HG03558 (cell line): Measurements from ENCODE around the gene OTOS.

Source experiments
- ATAC-seq: cut with Tn5 transposase; IDR thresholded peaks from one replicate; pipeline ENCODE4 v1.9.1; 2021; ENCODE audit warnings: moderate number of reproducible peaks; ENCODE audit not compliant: unreplicated experiment; ENCODE audit errors: extremely low read depth

OTOS gene

GRCh38 chr2:240126731-240127130 is 13.7 kb downstream of the OTOS start:
- no peak for ATAC-seq

- ATAC-seq: no peak
Measured at GRCh38 chr2:240125742-240126141, 14.7 kb downstream of the OTOS start.

- ATAC-seq: no peak
Measured at GRCh38 chr2:240124651-240125030, 15.8 kb downstream of the OTOS start.

GRCh38 chr2:240123821-240124650 is 16.4 kb downstream of the OTOS start:
- ATAC-seq: no peak

DNA sequence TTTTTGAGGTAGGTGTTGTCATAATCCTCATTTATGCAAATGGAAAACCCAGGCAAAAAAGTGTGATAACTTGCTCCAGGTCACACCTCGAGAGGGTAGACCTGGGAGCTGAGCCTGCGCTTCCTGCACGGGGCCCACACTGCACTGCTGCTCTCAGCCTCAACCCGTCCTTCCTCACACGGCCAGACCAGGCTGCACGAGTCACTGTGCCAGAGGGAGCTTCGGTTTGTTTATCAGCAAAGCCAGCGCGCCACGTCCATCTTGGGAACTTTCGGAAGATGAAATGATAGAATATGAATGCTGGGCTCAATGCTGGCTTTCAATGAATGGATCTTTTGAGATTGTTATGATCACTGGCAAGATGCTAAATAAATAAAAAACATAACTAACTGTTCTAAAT is 18.8 kb downstream of the OTOS start:
- ATAC-seq: no peak

DNA sequence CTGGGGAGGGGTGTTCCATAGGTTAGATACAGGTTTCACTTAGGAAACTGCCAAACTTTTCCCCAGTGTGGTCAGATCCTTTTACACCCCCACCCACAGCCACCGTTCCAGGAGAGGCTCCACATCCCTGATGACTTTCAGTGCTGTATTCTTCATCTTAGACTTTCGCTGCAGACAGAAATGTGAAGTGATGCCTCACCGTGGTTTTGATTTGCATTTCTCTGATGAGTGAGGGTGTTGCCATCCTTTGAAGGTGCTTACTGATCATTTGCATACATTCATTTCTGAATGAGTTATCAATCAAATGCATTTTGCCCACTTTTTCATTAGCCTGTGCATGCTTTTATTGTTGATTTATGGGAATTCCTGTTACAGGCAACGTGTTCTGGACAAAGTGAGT is 19.3 kb downstream of the OTOS start:
- ATAC-seq: no peak

DNA sequence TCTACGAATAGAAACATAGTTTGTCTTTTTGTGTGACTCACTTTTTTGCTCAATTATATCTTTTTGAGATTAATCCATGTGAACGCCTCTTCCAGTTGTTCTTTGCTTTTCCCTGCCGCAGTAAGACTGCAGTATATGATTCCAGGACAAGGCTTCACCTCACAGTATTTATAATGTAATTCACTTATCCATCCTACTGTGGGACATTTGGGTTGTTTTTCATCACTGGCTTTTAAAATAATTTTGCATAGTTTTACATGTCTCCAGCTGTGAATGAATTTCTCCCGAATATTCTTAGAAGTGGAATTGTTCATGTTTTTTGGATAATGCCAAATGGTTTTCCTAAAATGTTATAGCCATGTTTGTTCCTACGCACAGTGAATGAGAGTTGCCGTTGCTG is 26.2 kb downstream of the OTOS start:
- no peak for ATAC-seq

DNA sequence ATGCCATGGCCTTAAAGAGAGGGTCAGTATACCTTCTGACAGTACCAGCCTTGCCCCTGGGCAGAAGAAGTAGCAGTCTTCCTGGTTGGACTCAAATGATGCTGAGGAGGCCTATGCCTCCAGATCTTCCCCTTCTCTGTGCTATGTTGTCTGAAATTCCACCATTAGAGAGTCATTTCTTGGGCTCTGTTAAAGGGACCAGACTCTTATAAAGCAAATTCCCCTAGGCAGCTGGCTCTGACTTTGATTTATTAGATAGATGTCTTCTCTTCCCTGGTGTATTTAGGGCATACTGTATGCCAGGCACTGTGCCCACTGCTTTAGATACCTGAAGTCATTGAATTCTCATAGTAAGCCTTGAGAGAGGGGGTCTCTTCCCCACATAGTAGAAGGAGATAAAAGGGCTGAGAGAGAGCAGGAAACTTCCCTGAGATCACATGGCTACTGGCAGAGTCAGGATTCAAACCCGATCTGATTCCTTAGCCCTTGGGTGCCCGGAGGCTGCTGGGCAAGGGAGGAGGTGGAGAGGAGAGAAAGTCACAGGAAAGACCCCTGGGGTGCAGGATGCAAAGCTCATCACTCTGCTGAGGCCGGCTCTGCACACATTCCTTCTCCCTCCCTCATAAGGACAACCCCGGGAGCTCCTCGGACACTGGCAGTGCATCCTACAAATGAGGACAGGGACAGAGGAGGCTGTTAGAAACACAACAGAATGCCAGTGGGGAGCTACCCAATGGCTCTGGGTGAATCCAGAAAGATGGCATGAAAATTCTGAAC is 27.4 kb downstream of the OTOS start:
- no peak for ATAC-seq

- no peak for ATAC-seq
Measured at GRCh38 chr2:240111253-240111652, 29.2 kb downstream of the OTOS start.

DNA sequence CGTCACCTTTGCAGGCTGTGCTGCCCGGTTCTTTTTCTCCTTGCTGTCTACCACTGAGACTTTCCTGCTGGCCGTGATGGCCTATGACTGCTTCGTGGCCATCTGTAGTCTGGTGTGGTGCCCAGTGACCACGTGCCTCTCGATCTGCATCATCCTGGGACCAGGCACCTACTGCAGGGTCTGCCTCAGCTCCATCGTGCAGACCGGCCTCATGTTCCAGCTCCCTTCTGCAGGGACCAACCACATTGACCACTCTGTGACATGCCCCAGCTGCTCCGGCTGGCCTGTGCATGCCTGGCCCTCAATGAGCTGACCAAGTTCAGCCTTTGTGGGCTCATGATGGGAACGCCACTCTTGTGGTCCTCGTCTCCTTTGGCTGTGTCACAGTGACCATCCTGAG is 31.1 kb downstream of the OTOS start:
- no peak for ATAC-seq

DNA sequence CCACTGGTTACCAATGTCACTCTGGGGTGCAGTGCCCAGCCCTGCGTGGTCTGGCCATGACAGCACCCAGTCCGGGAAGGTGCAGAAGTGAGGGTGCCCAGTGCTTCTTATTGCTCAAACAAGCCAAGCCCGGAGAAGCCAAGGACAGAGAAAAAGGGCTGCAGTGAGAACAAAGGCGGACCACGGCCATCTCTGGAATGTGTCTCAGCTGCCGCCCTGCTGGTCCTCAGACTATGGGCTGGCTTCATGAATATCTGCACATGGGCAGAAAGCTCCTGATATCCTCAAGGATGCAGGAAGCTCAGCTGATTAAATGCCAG is 33.0 kb downstream of the OTOS start:
- ATAC-seq: no peak

GRCh38 chr2:240106765-240107476 is 33.5 kb downstream of the OTOS start:
- ATAC-seq: no peak

DNA sequence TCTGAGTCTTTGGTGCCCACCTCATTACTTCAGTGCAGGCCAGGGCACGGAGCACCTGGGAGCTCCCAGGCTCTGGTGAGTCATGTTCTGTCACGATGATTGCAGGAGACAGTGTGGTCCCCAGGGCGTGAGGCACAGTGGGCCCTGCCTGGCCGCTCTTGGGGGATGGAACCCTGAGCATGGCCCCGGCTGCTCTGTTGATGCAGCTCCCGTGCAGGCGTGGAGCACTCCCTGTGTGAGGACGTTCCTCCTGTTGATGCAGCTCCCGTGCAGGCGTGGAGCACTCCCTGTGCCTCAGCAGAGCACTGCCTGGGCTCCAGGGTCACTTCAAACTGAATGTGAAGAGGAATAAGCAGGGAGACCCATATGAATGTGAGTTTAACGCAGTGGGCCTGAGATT is 34.5 kb downstream of the OTOS start:
- ATAC-seq: no peak

GRCh38 chr2:240103136-240103535 is 37.3 kb downstream of the OTOS start:
- no peak for ATAC-seq

DNA sequence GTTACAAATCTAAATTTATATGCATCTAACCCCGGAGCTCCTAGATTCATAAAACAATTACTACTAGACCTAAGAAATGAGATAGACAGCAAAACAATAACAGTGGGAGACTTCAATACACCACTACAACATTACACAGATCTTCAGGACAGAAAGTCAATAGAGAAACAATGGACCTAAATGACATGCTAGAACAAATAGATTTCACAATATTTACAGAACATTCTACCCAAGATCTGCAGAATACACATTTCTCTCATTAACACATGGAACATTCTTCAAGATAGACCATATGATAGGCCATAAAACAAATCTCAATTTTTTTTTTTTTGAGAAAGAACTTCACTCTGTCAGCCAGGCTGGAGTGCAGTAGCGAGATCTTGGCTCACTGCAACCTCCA is 42.1 kb downstream of the OTOS start:
- ATAC-seq: no peak

GRCh38 chr2:240095556-240096523 is 44.6 kb downstream of the OTOS start:
- no peak for ATAC-seq

DNA sequence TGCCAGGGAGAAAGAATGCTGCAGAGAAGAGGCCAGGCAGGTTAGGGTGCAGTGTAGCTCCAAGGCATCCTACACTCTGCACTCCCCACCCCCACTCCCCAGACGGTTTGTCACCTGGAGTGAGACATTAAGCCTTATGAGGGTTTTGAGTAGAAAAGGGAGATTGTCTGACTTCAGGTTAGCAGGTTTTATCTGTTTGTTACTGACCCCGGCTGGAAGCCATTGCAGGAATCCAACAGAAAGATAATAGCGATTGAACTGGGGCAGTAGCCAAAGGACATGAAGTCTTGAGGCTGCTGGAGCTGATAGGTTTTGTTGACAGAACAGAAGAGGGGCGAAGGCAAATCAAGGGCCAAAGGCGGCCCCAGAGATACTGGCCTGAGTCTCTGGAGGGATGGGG is 51.2 kb downstream of the OTOS start:
- no peak for ATAC-seq
